CD4-positive, alpha-beta T cell (primary cell): ENCODE measurements around the gene HAGH. TPM values are rescaled to one million over a fixed set of nuclear protein-coding genes. Genes with fewer than 3 reads are reported as not detected.

ENCODE experiments used
- ATAC-seq: fragments of 200-7000 bp; cut with Tn5 transposase; one replicate; pipeline ENCODE4 v1.10.0; 2022; ENCODE audit warnings: mild to moderate bottlenecking; ENCODE audit not compliant: poor library complexity
- CTCF ChIA-PET: fragments of 350-600 bp; sonication (Branson Sonifier 250); formaldehyde crosslinking; loops from one replicate; lab custom pipeline; 2021; ENCODE audit warnings: antibody characterized with exemption, inconsistent platforms; lab: Charles Lee
- POLR2A ChIA-PET: fragments of 350-600 bp; sonication (Branson Sonifier 250); formaldehyde crosslinking; loops from one replicate; lab custom pipeline; 2021; ENCODE audit warnings: antibody characterized with exemption, inconsistent platforms; lab: Charles Lee
- DNase-seq, 14 experiments: peaks; one replicate each; pipeline ENCODE4 v3.0.0-alpha.2; 2013 to 2020; ENCODE audit warnings: mixed read lengths in 2 of 14
- H3K27ac ChIP-seq, 2 donors: one replicate each; pipeline versions ENCODE4 v1.5.1 to v1.7.0; 2013; ENCODE audit warnings: low read length in 2 of 2, low read depth in 1 of 2, mild to moderate bottlenecking in 1 of 2
- H3K27me3 ChIP-seq, 2 experiments: 1 replicate in 1 of 2; 2 replicates in 1 of 2; pipeline versions ENCODE4 v1.6.1 to v1.7.0; 2013; ENCODE audit warnings: low read length in 2 of 2, control low read depth in 1 of 2, mild to moderate bottlenecking in 1 of 2, moderate library complexity in 1 of 2; ENCODE audit not compliant: insufficient read depth in 2 of 2, control insufficient read depth in 1 of 2
- H3K36me3 ChIP-seq: one replicate; pipeline ENCODE4 v1.6.1; 2013; ENCODE audit warnings: low read length, control low read depth; ENCODE audit not compliant: insufficient read depth
- H3K4me1 ChIP-seq: one replicate; pipeline ENCODE4 v1.6.1; 2013; ENCODE audit warnings: low read length, control low read depth; ENCODE audit not compliant: insufficient read depth
- H3K4me3 ChIP-seq: one replicate; pipeline ENCODE4 v1.5.1; 2013; ENCODE audit warnings: mild to moderate bottlenecking, low read length, moderate library complexity
- H3K9me3 ChIP-seq, 2 experiments: 1 replicate in 1 of 2; 2 replicates in 1 of 2; pipeline versions ENCODE4 v1.6.1 to v1.7.0; 2013; ENCODE audit warnings: low read length in 2 of 2, mild to moderate bottlenecking in 2 of 2, control low read depth in 1 of 2, moderate library complexity in 1 of 2; ENCODE audit not compliant: control insufficient read depth in 1 of 2, insufficient read depth in 1 of 2
- H3K27ac Mint-ChIP-seq: one replicate; pipeline ENCODE4 v1.8.0; 2020; ENCODE audit warnings: mixed read lengths
- H3K27me3 Mint-ChIP-seq: one replicate; pipeline ENCODE4 v1.8.0; 2021; ENCODE audit warnings: mixed read lengths
- H3K36me3 Mint-ChIP-seq: one replicate; pipeline ENCODE4 v1.8.0; 2021; ENCODE audit warnings: low read depth, mixed read lengths
- H3K4me1 Mint-ChIP-seq: one replicate; pipeline ENCODE4 v1.8.0; 2021; ENCODE audit warnings: low read depth, mixed read lengths
- H3K4me3 Mint-ChIP-seq: one replicate; pipeline ENCODE4 v1.8.0; 2020; ENCODE audit warnings: mild to moderate bottlenecking, mixed read lengths
- H3K9me3 Mint-ChIP-seq: one replicate; pipeline ENCODE4 v1.8.0; 2020; ENCODE audit warnings: mixed read lengths
- CTCF ChIP-seq: fragments of 200-600 bp; IDR thresholded peaks from one replicate; pipeline ENCODE4 v1.8.0; 2022; ENCODE audit warnings: antibody characterized with exemption, mild to moderate bottlenecking
- intact Hi-C, 2 experiments: fragments of 100-400 bp; cut with DNase I in 1 of 2; cut with micrococcal nuclease in 1 of 2; formaldehyde crosslinking; loops; one replicate each; pipeline versions ENCODE4 v1.15.1 to v1.9.0; 2023 to 2025; cut with DNase I, micrococcal nuclease
- total RNA-seq, 174 experiments: library from RNA in 2 of 174; stranded (reverse) in 2 of 174; gene quantifications; one replicate each; pipeline ENCODE4 v1.2.3 and lab custom pipeline; 2021 to 2026

The HAGH gene
- total RNA-seq, 2 experiments from 2014 or later: 20.9 to 22.7 TPM

- no peak for TF ChIP-seq CTCF
- CTCF ChIA-PET: no interaction called here
- H3K4me3 Mint-ChIP-seq: no peak overlapping the region
- no peak overlapping the region for H3K27ac Mint-ChIP-seq
- H3K27me3 Mint-ChIP-seq: no peaks in the 10 kb centered on the region
- Histone ChIP-seq H3K9me3 (no peaks in the 10 kb centered on the region), H3K4me3 (no peak overlapping the region), H3K4me1 (peaks cover 15% of the 10 kb centered on the region), H3K36me3 (peaks cover 62% of the 10 kb centered on the region), H3K27me3 (no peaks in the 10 kb centered on the region), H3K27ac (no peak overlapping the region)
- ATAC-seq (no peak), DNase-seq (no peak)
- POLR2A ChIA-PET: interaction anchor here (7.9 kb wide), 1 partner anchor 15 kb away, joined by 163 read pairs; the partner anchor contains the start of genes NUBP2 and SPSB3
- no peaks in the 10 kb centered on the region for H3K9me3 Mint-ChIP-seq
- intact Hi-C loops: loop anchor here in 1 of 2 experiments (5.0 kb wide), 1 partner anchor 176 kb away; the partner anchor contains the start of gene MSRB1
- H3K4me1 Mint-ChIP-seq: peaks cover 5% of the 10 kb centered on the region
- peaks cover 29% of the 10 kb centered on the region for H3K36me3 Mint-ChIP-seq
Observed at GRCh38 chr16:1766701-1767100, 59.9 kb downstream of the HAGH start.

GRCh38 chr16:1766231-1766630 lies 60.4 kb downstream of the HAGH start:
- Histone ChIP-seq H3K9me3 (no peaks in the 10 kb centered on the region), H3K4me1 (peaks cover 14% of the 10 kb centered on the region), H3K27ac (no peak overlapping the region), H3K27me3 (no peaks in the 10 kb centered on the region), H3K36me3 (peaks cover 64% of the 10 kb centered on the region), H3K4me3 (no peak overlapping the region)
- intact Hi-C loops: loop anchor here in 1 of 2 experiments (5.0 kb wide), 1 partner anchor 176 kb away; the partner anchor contains the start of gene MSRB1
- Mint-ChIP-seq H3K36me3 (peaks cover 33% of the 10 kb centered on the region), H3K4me3 (peak overlapping the region; percentile 4), H3K27ac (no peak overlapping the region), H3K9me3 (no peaks in the 10 kb centered on the region), H3K4me1 (peaks cover 5% of the 10 kb centered on the region), H3K27me3 (no peaks in the 10 kb centered on the region)
- CTCF ChIA-PET: no interaction called here
- no peak for TF ChIP-seq CTCF
- POLR2A ChIA-PET: no interaction called here
- ATAC-seq: no peak
- no peak for DNase-seq

- Histone ChIP-seq H3K36me3 (peaks cover 68% of the 10 kb centered on the region), H3K27ac (no peak overlapping the region), H3K9me3 (no peaks in the 10 kb centered on the region), H3K4me3 (no peak overlapping the region), H3K27me3 (no peaks in the 10 kb centered on the region), H3K4me1 (peaks cover 12% of the 10 kb centered on the region)
- ChIA-PET CTCF (no interaction called here), POLR2A (interaction anchor here (1.6 to 1.9 kb wide), 2 partner anchors 17 to 60 kb away, joined by 5 to 7 read pairs; partner anchors contain the start of genes MAPK8IP3, NUBP2 and SPSB3)
- no peak for TF ChIP-seq CTCF
- H3K9me3 Mint-ChIP-seq: no peaks in the 10 kb centered on the region
- DNase-seq: no peak
- peaks cover 5% of the 10 kb centered on the region for H3K4me1 Mint-ChIP-seq
- no peak overlapping the region for H3K27ac Mint-ChIP-seq
- no peaks in the 10 kb centered on the region for H3K27me3 Mint-ChIP-seq
- no peak for ATAC-seq
- peaks cover 36% of the 10 kb centered on the region for H3K36me3 Mint-ChIP-seq
- intact Hi-C loops: loop anchor here in 1 of 2 experiments (5.0 kb wide), 1 partner anchor 176 kb away; the partner anchor contains the start of gene MSRB1
- H3K4me3 Mint-ChIP-seq: peak overlapping the region; percentile 4
Observed at GRCh38 chr16:1765826-1766225, 60.8 kb downstream of the HAGH start.
